KG1 (cell line): ENCODE measurements around the gene FAM83C.

Experiments used
- DNase-seq: peaks from one replicate; lab custom pipeline; 2025; lab: John Stamatoyannopoulos, UW

Gene FAM83C

GRCh38 chr20:35283441-35284266 is 8.6 kb downstream of the FAM83C start:
- DNase-seq = no peak

DNA sequence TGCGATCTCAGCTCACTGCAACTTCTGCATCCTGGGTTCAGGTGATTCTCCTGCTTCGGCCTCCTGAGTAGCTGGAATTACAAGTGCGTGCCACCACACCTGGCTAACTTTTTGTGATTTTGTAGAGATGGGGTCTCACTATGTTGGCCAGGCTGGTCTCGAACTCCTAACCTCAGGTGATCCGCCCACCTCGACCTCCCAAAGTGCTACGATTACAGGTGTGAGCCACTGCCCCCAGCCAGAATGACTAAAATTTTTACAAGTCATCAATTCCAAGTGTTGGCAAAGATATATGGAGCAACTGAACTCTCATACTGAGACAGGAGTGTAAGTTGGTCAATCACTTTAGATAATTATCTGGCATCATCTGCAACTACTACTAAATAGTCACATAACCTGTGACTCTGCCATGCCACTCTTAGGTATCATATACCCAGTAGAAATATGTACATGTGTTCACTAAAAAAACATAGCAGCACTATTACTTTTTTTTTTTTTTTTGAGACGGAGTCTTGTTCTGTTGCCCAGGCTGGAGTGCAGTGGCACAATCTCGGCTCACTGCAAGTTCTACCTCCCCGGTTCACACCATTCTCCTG is 10.6 kb downstream of the FAM83C start:
- no peak for DNase-seq

GRCh38 chr20:35280523-35280922 is 11.7 kb downstream of the FAM83C start:
- DNase-seq = no peak

DNA sequence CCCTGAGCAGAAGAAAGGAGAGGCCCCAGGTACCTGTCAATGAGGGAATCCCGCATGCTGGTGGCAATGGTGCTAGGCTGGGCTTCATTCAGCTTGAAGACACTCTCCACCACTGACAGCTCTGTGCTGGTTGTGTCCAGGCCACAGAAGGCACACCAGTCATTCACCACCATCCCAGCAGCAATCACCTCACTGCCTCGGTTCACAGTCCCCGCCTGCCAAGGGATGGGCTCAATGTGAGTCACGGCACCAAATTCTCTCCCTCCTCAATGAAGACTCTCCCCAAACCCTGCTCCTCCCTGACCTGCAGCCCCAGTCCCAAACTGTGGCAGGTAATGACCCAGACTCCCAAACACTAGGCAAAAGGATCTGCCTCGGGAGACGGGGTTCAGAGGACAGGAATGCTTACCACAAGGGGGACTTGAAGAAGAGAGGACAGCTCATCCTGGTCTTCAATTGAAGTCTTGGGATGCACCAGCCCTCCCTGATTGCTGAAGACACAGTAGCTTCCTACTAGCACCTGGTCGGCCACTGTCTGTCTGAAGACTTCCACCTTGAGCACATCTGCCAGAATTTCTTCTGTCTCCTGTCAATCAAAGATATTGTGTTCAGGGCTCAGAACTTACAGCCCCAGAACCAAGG is 12.6 kb downstream of the FAM83C start:
- no peak for DNase-seq

DNA sequence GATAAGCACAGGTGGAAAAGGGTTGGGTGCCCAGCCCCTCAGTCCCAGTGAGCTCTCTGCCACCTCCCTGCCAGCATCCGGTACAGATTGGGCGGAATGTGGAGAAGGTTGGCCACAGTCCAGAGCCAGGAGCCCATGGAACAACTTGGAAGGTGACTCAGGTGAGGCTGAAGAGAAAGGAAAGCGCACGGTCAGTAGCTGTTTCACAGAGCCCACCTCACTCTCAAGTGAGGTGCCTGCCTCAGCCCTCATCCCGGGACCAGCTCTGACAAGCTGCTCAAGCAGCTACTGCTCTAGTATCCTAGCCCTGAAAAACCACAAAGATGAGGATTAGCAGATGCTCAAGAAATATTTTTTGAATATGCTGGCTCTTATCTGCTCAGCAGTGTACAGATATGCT is 13.2 kb downstream of the FAM83C start:
- DNase-seq = no peak

DNA sequence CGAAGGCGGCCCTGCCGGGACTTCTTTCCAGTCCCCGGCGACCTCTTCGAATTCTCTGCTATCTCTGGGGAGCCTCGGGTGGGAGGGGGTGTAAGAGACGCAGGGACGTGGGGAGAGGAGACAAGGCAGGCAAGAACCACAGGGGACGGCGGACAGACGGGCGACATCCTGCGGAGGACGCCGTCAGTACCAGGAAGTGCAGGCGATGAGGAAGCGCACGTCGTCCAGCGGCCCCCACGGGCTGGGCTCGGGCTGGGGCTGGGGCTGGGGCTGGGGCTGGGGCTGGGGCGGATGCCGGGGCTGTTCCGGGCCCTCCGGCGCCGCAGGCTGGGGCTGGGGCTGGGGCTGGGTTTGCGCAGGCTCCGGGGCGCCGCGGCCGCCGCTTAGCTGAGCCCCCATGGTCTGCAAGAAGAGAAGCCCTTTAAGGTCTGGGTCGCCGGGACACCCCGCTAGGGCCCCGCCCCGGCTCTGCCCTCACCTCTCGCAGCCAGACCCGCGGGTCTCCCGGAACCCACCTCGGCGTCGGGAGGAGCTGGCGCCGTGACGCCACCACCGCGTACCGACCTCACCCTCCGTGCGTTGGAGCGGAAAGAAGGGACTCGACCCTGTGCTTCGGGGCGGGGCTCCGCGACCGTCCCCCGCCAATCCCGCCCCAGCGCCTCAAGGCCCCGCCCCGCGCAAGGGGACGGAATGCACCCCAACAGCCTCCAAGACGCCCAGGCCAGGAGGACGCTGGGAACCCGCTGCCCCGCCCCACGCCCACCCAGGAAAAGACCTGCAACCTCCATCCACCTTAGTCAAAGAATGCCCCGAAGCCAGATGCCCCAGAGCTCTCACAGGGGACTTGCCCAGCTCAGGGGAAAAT is 14.5 kb downstream of the FAM83C start, which contains the start of gene MMP24OS:
MMP24OS (minus strand) TSS at position 592 of the 865 bp plus-strand sequence; CDS start at position 399, 193 bp downstream.
- DNase-seq = peak; percentile 80

DNA sequence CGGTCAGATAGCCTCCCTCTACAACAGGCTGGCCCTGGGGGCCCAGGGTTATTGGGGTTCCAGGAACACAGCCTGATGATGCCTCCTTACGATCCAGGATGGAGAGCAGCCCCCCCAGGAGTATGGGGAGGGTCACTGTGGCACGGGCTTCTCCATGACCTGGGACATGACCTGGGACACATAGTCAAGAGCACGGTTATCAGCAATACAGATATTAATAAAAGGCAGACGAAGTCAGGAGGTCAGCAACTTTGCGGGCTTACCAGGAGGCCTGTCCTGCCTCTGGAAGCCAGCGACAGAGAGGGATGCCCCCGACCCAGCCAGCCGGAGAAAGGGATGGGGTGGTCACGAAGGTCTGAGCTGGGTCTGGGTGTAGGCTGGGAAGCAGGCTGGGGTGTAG is 15.1 kb downstream of the FAM83C start:
- DNase-seq = no peak

- no peak for DNase-seq
These were observed 15.8 kb downstream of the FAM83C start for GRCh38 chr20:35276408-35276807.

DNA sequence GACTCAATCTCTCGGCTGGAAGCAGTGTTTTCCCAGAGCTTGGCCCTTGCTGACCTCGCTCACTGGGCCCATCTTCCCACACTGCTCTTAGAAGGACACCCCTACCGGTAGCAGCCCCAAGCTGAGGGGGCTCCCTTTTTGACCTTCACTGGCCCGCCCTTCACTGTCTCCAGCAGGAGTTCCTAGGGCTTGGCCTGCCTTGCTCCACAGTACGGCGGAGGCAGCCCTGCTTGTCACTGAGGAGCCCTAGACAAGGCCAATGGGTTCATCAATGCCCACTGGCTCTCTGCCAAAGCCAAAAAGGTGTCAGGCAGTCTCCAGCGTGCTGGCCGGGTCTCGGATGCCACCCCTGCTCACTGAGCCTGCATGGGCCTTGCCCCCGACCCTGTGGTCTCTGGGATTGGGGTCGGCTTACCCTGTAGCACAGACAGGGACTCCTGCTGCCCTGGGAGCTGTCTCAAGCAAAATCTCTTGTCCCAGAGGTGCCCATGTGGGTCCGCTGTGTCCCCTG is 16.4 kb downstream of the FAM83C start:
- DNase-seq = no peak

DNA sequence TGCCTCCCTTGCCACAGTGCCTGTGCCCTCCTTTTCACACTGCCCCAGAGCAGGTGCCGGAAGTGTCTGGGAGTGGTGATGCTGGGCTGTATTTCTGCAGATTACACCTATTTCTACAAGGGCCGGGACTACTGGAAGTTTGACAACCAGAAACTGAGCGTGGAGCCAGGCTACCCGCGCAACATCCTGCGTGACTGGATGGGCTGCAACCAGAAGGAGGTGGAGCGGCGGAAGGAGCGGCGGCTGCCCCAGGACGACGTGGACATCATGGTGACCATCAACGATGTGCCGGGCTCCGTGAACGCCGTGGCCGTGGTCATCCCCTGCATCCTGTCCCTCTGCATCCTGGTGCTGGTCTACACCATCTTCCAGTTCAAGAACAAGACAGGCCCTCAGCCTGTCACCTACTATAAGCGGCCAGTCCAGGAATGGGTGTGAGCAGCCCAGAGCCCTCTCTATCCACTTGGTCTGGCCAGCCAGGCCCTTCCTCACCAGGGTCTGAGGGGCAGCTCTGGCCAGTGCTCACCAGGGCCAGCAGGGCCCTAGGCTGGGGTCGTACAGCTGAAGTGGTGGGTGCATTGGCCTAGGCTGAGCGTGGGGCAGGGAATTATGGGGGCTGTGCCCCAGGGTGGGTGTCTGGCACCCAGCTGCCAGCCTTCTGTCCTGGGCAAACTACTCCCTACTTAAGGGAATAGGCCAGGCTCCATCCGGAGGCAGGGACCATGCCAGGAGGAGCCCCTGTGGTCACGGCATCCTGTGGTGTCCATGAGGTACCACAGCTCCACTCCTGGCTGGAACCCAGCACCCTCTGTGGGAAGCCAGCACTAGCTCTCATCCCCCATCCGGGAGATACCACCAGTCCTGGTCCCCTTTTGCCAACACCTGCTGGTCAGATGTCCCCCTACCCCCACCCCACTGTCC is 17.8 kb downstream of the FAM83C start:
- no peak for DNase-seq

DNA sequence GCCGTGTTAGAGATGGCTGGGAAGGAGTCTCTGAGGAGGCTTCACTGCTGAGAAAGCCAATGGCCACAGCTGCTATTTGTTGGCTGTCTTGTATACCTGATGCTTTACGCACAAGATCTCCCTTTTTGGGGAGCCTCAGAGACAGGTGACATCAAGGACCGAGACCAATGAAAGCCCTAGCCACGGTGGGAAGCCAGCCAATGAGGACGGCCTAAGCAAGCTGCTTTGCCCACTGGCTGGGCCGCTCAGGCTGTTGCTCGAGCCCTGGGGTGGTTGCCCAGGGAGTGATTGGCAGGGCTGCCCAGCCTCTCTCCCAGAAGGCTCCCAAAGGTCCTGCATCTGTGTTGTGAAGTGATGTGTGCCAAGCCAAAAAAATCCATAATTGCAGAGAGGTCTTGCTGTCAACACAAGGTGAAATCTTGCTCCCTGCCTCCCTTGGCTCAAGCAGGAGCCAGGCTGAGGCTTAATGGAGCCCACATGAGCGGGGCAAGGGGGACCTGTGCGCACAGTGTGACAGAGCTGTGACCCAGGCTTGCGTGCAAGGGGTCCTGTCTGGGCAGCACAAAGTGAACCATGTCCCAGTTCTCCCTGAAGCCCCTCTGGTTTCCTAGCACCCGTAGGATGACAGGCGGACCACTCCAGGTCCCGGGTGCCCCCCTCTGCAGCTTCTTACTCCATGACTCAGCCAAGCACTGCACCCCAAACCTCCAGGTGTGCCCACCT is 18.6 kb downstream of the FAM83C start:
- DNase-seq = no peak

DNA sequence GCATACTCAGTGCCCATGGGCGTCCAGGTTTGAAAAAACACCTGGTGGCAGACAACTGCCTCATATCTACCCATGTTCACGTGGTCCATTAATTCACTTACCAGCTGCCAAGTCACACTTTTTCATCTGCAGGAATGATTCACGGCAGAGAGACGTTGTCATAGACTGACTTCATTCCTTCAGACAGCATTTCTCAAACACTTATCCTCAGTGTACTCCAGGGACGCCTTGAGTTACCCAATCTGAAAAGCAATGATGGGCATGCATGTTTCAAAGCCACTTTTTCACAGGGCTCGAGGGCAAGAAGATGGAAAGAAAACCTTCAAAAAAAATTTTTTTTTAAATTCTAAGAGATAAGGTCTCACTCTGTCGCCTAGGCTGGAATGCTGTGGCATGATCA is 20.3 kb downstream of the FAM83C start:
- DNase-seq = no peak

DNA sequence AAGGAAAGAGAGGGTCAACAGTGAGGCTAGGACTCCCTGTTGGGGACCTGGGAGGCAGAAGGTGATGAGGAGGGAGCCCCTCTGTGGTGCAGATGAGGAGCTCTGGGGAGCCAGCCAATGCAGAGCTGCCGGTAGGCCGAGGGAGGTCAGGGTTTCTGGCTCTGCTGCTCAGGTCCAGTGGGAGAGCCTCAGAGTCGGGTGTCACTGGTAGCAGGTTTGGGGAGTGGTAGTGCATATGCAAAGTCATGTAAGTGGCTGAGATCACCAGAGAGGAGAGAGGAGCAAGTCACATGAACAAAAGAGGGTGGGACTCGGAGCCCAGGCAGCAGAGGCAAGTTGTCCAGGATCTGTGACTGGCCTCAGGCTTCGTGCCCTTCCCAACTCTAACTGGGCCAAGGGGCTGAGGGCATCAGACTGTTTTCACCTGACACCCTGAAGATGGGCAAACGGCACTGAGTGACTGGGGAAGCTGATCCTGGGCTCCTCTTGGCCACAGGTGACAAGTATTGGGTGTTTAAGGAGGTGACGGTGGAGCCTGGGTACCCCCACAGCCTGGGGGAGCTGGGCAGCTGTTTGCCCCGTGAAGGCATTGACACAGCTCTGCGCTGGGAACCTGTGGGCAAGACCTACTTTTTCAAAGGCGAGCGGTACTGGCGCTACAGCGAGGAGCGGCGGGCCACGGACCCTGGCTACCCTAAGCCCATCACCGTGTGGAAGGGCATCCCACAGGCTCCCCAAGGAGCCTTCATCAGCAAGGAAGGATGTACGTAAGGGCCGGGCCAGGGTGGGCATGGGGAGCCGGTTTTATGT is 20.9 kb downstream of the FAM83C start:
- DNase-seq = no peak

DNA sequence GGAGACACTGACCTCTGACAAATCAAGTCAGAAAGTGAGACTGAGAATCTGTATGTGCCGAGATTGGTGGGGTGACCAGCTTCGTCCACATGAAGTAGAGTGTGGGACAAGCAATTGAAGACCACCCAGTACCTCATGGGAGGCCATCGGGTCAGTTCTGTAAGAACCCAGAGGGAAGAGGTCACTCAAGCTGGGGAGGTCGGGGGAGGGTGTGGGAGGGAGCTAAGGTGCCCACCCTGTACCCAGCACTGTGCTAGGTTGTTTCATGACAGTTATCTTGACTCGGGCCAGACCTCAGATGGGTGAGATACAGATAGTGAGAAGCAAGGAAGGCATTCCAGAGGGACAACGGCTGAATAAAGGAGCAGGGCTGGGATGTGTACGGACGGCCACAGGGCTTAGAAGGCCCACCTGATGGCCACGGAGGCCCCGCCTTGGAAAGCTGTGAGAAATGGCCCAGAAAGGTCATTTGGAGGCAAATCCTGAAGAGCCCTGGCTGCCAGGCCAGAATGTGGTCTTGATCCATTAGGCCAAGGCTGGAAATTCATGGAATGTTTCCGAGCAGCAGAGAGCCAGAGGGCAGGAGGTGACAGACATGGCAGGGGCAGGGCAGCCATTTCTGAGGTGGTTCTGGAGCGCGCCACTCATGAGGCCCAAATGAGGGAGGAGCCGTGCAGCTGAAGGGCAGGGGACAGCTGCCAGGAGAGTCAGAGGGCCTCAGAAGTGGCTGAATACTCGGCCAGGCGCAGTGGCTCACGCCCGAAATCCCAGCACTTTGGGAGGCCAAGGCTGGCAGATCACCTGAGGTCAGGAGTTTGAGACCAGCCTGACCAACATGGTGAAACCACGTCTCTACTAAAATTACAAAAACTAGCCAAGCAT is 22.0 kb downstream of the FAM83C start:
- no peak for DNase-seq

- no peak for DNase-seq
These were observed 23.0 kb downstream of the FAM83C start for GRCh38 chr20:35269055-35269781.

DNA sequence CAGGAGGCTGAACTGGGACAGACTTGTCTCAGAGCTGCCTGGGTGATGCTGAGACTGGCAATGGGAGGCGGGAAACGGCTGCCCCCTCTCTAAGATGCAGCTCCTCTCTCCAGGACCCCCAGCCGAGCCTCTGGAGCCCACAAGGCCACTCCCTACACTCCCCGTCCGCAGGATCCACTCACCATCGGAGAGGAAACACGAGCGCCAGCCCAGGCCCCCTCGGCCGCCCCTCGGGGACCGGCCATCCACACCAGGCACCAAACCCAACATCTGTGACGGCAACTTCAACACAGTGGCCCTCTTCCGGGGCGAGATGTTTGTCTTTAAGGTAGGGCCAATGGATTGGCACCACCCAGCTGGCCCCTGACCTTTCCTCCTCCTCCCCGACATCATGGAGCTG is 25.1 kb downstream of the FAM83C start:
- DNase-seq = no peak

- no peak for DNase-seq
These were observed 27.5 kb downstream of the FAM83C start for GRCh38 chr20:35264755-35265154.
